Thymus (tissue), 11 donors: ENCODE data around the gene KMT2D. TPM values are rescaled to one million over a fixed set of nuclear protein-coding genes. Genes with fewer than 3 reads are reported as not detected.

Experiments used
- DNase-seq, 9 donors: peaks; one replicate each; pipeline ENCODE4 v3.0.0-alpha.2; 2013; ENCODE audit warnings: low spot score in 9 of 9, low read depth in 6 of 9, missing footprints in 1 of 9
- H3K27ac ChIP-seq, 2 donors: one replicate each; pipeline ENCODE4 v1.5.1; 2013; ENCODE audit warnings: control low read depth in 1 of 2, low read depth in 1 of 2, low read length in 1 of 2, mild to moderate bottlenecking in 1 of 2, moderate library complexity in 1 of 2
- H3K27me3 ChIP-seq, 2 donors: one replicate each; pipeline ENCODE4 v1.5.1; 2013; ENCODE audit warnings: low read length in 1 of 2; ENCODE audit not compliant: control insufficient read depth in 2 of 2, insufficient read depth in 1 of 2
- H3K36me3 ChIP-seq, 2 donors: one replicate each; pipeline ENCODE4 v1.5.1; 2013; ENCODE audit warnings: low read length in 1 of 2, mild to moderate bottlenecking in 1 of 2, moderate library complexity in 1 of 2; ENCODE audit not compliant: control insufficient read depth in 2 of 2, insufficient read depth in 2 of 2
- H3K4me1 ChIP-seq, 2 donors: one replicate each; pipeline ENCODE4 v1.5.1; 2013; ENCODE audit warnings: low read length in 2 of 2; ENCODE audit not compliant: control insufficient read depth in 2 of 2, insufficient read depth in 2 of 2
- H3K4me3 ChIP-seq, 2 donors: one replicate each; pipeline ENCODE4 v1.5.1; 2013; ENCODE audit warnings: low read length in 2 of 2, control low read depth in 1 of 2, mild to moderate bottlenecking in 1 of 2
- H3K9me3 ChIP-seq, 2 donors: one replicate each; pipeline ENCODE4 v1.5.1; 2013; ENCODE audit warnings: low read length in 1 of 2, mild to moderate bottlenecking in 1 of 2; ENCODE audit not compliant: control insufficient read depth in 2 of 2, insufficient read depth in 1 of 2
- WGBS: extraction: QIAGEN DNeasy Blood & Tissue Kit; methylation state at CpG from one replicate; pipeline ENCODE4 v1.1.7; 2013; 5-methylcytosine and 5-hydroxymethylcytosine counted together
- polyA plus RNA-seq: library from polyadenylated mRNA; stranded (reverse); fragments of 200-250 nt; gene quantifications from one replicate; pipeline ENCODE4 v1.2.3, GENCODE V29; 2013
- total RNA-seq: library from RNA; stranded (reverse); fragments of 120-200 nt; gene quantifications from one replicate; pipeline ENCODE4 v1.2.4, GENCODE V29; 2013
- donor health status: healthy.

Gene KMT2D
- total and polyA plus RNA-seq, 2 donors, result 13.3 to 37.4 TPM

- H3K4me3 ChIP-seq, result no peak overlapping the region
- DNase-seq, result no peak
- H3K4me1 ChIP-seq, result peaks cover 16 to 60% of the 10 kb centered on the region in 2 donors
- no peaks in the 10 kb centered on the region for H3K36me3 ChIP-seq
- H3K27ac ChIP-seq, result no peak overlapping the region
- H3K27me3 ChIP-seq, result peaks cover 64 to 91% of the 10 kb centered on the region in 2 donors
- peaks cover 0 to 4% of the 10 kb centered on the region in 2 donors for H3K9me3 ChIP-seq
- WGBS, result 14% methylated on average over 41 of the region's 41 CpGs
Measured at GRCh38 chr12:49091056-49091835, 30.7 kb upstream of the KMT2D start.

- 2% methylated on average over 88 of the region's 88 CpGs for WGBS
- Histone ChIP-seq H3K4me1 (peaks cover 16 to 60% of the 10 kb centered on the region in 2 donors), H3K9me3 (peaks cover 0 to 4% of the 10 kb centered on the region in 2 donors), H3K4me3 (peak overlapping the region in 1 of 2 donors; percentile 32), H3K27me3 (peaks cover 64 to 84% of the 10 kb centered on the region in 2 donors), H3K27ac (no peak overlapping the region), H3K36me3 (no peaks in the 10 kb centered on the region)
- DNase-seq, result peak in 1 of 9 donors; percentile 50
Measured at GRCh38 chr12:49089821-49090773, 29.5 kb upstream of the KMT2D start.

DNA sequence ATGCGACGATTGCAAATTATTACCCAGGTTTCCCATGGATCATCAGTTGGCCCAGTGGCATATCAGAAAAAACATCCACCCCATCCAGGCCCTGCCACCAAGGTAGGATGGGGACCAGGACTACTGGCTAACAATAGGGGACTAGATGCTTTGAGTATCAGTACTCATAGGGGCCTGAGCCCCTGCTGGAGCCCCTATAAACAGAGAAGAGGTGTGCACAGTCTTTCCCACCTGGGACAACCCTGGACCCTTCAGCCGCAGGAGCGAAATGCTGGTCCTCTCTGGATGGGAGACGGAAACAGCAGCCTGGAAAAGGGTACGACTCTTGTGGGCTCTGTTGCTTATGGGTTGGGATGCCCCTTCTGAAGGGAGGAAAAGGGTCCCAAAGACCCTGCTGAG, 28.3 kb upstream of the KMT2D start:
- Histone ChIP-seq H3K9me3 (peaks cover 0 to 4% of the 10 kb centered on the region in 2 donors), H3K4me1 (peaks cover 9 to 52% of the 10 kb centered on the region in 2 donors), H3K27me3 (peaks cover 55 to 74% of the 10 kb centered on the region in 2 donors), H3K36me3 (no peaks in the 10 kb centered on the region), H3K4me3 (no peak overlapping the region), H3K27ac (no peak overlapping the region)
- 58% methylated on average over 6 of the region's 6 CpGs for WGBS
- no peak for DNase-seq

DNA sequence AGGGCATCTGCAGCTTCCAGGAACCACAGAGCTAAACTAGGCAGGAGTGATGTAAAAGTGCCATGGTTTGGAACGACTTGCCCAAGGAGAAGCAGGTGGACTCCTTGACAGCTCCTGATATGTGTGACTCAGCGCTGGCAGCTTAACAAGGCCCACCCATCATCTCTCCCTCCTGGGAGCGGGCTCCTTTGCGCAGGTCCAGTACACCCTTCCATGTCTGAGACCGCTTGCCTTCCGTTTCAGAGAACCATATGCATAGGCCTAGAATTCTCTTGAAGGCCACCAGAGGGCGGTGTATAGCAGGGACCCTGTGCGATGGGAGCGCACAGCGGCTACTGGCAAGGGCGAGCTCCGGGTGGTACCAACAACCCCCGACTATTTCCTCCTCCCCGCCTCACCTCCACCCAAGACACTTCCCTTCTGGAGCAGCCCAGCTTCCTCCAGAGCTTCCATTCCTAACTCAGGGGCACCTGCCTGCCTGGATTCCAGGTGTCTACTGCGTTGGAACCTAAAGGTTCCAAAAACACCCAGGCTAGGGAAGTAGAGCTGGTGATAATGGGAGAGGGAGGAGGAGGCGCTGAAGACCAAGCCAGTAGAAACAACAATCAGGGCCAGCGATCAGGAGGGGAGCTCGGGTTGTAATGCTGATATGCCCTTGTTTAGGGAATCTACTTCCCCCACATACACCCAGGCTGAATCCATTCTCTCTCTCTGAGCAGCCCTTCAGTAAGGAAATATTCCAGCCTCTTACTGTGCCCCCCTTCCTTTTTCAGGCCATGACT, 27.7 kb upstream of the KMT2D start:
- Histone ChIP-seq H3K4me3 (no peak overlapping the region), H3K9me3 (peaks cover 0 to 4% of the 10 kb centered on the region in 2 donors), H3K27me3 (peaks cover 49 to 68% of the 10 kb centered on the region in 2 donors), H3K4me1 (peaks cover 9 to 46% of the 10 kb centered on the region in 2 donors), H3K27ac (no peak overlapping the region), H3K36me3 (no peaks in the 10 kb centered on the region)
- peak in 8 of 9 donors; percentile 69 to 88 (median 78) for DNase-seq
- WGBS, result 2% methylated on average over 18 of the region's 18 CpGs

DNA sequence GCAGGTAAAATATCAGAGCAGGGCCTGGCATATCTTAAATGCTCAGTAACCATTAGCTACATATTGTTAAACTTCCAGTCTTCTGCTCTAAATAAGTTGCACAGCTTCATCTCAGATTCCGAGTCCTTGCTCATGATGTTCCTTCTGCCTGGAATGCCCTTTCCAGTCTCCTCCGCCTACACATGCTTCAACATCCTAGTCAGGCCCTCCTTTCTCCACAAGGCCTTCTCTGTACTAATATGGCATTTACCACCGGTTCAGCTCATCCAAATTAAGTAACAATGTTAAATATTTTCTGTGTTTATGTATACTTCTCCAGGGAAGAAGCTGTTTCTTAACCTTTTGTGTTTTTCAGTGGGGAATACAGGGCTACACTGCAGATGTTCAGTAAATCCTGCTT, 25.5 kb upstream of the KMT2D start:
- H3K9me3 ChIP-seq, result no peaks in the 10 kb centered on the region
- H3K27ac ChIP-seq, result no peak overlapping the region
- H3K4me3 ChIP-seq, result no peak overlapping the region
- 95% methylated on average over 3 of the region's 3 CpGs for WGBS
- H3K27me3 ChIP-seq, result peaks cover 26 to 46% of the 10 kb centered on the region in 2 donors
- peaks cover 7 to 30% of the 10 kb centered on the region in 2 donors for H3K4me1 ChIP-seq
- DNase-seq, result no peak
- no peaks in the 10 kb centered on the region for H3K36me3 ChIP-seq

GRCh38 chr12:49084438-49084837, 23.8 kb upstream of the KMT2D start:
- Histone ChIP-seq H3K27me3 (peaks cover 11 to 36% of the 10 kb centered on the region in 2 donors), H3K9me3 (no peaks in the 10 kb centered on the region), H3K4me3 (no peak overlapping the region), H3K27ac (no peak overlapping the region), H3K4me1 (peaks cover 0 to 16% of the 10 kb centered on the region in 2 donors), H3K36me3 (no peaks in the 10 kb centered on the region)
- DNase-seq, result no peak
- WGBS, result 98% methylated on average over 3 of the region's 3 CpGs

- DNase-seq, result no peak
- Histone ChIP-seq H3K4me3 (no peak overlapping the region), H3K9me3 (no peaks in the 10 kb centered on the region), H3K36me3 (no peaks in the 10 kb centered on the region), H3K4me1 (no peaks in the 10 kb centered on the region), H3K27me3 (peaks cover 0 to 7% of the 10 kb centered on the region in 2 donors), H3K27ac (no peak overlapping the region)
- WGBS, result 94% methylated on average over 1 of the region's 1 CpG
Measured at GRCh38 chr12:49079793-49080192, 19.2 kb upstream of the KMT2D start.

- Histone ChIP-seq H3K4me1 (peaks cover 9 to 14% of the 10 kb centered on the region in 2 donors), H3K27me3 (peaks cover 0 to 2% of the 10 kb centered on the region in 2 donors), H3K4me3 (no peak overlapping the region), H3K36me3 (no peaks in the 10 kb centered on the region), H3K9me3 (no peaks in the 10 kb centered on the region), H3K27ac (no peak overlapping the region)
- DNase-seq, result no peak
- WGBS, result 97% methylated on average over 11 of the region's 11 CpGs
Measured at GRCh38 chr12:49070971-49071370, 10.4 kb upstream of the KMT2D start.
